NCI-H345 treated with DMSO at 0.1 percent for 48 hours (cell line): ENCODE data around the gene FAM25C.
"Not testable (repeated sequence)": the region's sequence is repeated elsewhere in the genome, so short reads cannot be mapped to it uniquely, and the experiment has no call there.

Experiments used
- DNase-seq: peaks from one replicate; lab custom pipeline; 2025; ENCODE audit not compliant: unreplicated experiment; lab: John Stamatoyannopoulos, UW

Gene FAM25C

GRCh38 chr10:47959677-47960076 lies 39.9 kb downstream of the FAM25C start:
- not testable (repeated sequence) for DNase-seq

- DNase-seq, result not testable (repeated sequence)
Measured at GRCh38 chr10:47957158-47957557, 42.4 kb downstream of the FAM25C start.

- not testable (repeated sequence) for DNase-seq
Measured at GRCh38 chr10:47947424-47947823, 52.2 kb downstream of the FAM25C start.
